Prostate gland (tissue), 2 donors: ENCODE measurements around the gene ZNF267.

ENCODE experiments used
- POLR2A ChIP-seq: fragments of 450-650 bp; IDR thresholded peaks from one replicate; pipeline ENCODE4 v1.6.1; 2016; ENCODE audit warnings: antibody characterized with exemption, mild to moderate bottlenecking
- TF ChIP-seq, protein P1 (sequence below), 4 experiments: fragments of 200-600 bp in 2 of 4; fragments of 450-650 bp in 2 of 4; sonication (generic) in 2 of 4; IDR thresholded peaks; 1 replicate in 3 of 4; 2 replicates in 1 of 4; pipeline ENCODE4 v1.5.1; 2016 to 2019; ENCODE audit warnings: antibody characterized with exemption in 4 of 4, mild to moderate bottlenecking in 2 of 4, moderate library complexity in 2 of 4

DNA sequence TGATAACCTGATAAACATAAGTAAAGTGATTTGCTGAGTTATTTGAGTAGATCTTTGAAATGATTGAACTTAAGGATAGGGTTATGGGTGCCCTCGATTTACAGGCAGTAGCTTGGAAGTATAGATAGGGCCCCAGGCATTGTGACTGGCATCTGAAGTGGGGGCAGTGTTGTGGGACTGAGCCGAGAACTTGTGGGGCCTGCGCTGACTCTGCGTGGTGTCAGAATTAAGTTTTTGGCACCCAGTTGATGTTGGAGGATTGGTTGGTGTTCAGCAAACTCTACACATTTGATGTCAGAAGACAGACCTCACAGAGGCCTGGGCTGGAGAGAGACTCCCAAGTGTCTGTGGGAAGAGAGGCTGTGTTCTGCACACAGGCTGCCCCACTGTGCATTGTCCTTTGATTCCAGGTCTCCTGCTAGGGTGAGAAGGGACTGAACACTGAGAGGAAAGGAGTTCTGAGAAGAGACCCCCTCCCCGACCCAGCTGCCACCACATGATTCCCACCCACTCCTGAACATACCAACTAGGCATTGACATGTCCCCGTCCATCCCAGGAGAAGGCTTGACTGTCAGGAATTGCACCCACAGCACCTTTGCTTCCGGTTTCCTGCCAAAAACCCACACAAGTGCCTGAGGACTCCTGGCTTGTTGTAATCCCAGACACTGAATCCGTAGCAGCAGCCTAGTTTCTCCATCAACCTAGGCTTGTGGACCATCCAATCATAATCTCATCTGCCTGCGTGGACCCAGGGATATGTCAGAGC is 4.5 kb downstream of the ZNF267 start:
- TF ChIP-seq, protein P1, sequence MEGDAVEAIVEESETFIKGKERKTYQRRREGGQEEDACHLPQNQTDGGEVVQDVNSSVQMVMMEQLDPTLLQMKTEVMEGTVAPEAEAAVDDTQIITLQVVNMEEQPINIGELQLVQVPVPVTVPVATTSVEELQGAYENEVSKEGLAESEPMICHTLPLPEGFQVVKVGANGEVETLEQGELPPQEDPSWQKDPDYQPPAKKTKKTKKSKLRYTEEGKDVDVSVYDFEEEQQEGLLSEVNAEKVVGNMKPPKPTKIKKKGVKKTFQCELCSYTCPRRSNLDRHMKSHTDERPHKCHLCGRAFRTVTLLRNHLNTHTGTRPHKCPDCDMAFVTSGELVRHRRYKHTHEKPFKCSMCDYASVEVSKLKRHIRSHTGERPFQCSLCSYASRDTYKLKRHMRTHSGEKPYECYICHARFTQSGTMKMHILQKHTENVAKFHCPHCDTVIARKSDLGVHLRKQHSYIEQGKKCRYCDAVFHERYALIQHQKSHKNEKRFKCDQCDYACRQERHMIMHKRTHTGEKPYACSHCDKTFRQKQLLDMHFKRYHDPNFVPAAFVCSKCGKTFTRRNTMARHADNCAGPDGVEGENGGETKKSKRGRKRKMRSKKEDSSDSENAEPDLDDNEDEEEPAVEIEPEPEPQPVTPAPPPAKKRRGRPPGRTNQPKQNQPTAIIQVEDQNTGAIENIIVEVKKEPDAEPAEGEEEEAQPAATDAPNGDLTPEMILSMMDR (IDR thresholded peaks at IDR 0.05) = no peak
- no peak for TF ChIP-seq POLR2A
